Mesothelial cell of epicardium (in vitro differentiated cells): ENCODE data around the gene CTNNA1. TPM values are rescaled to one million over a fixed set of nuclear protein-coding genes. Genes with fewer than 3 reads are reported as not detected.

Source experiments
- DNase-seq, 2 experiments: peaks; one replicate each; pipeline ENCODE4 v3.0.0; 2021; ENCODE audit warnings: low spot score in 2 of 2; ENCODE audit not compliant: unreplicated experiment in 2 of 2
- H3K27ac Mint-ChIP-seq: 2 replicates; pipeline ENCODE4 v1.8.0; 2021; ENCODE audit warnings: mixed read lengths
- H3K27me3 Mint-ChIP-seq: 2 replicates; pipeline ENCODE4 v1.8.0; 2021; ENCODE audit warnings: low read depth, mixed read lengths
- H3K36me3 Mint-ChIP-seq: 2 replicates; pipeline ENCODE4 v1.8.0; 2021; ENCODE audit warnings: mixed read lengths
- H3K4me1 Mint-ChIP-seq: 2 replicates; pipeline ENCODE4 v1.8.0; 2021; ENCODE audit warnings: mixed read lengths
- H3K4me3 Mint-ChIP-seq: 2 replicates; pipeline ENCODE4 v1.8.0; 2021; ENCODE audit warnings: mild to moderate bottlenecking, moderate library complexity, mixed read lengths
- H3K9me3 Mint-ChIP-seq: 2 replicates; pipeline ENCODE4 v1.8.0; 2021; ENCODE audit warnings: mixed read lengths
- CTCF ChIP-seq: fragments of 200-600 bp; sonication (generic); IDR thresholded peaks from one replicate; pipeline ENCODE4 v1.5.0; 2021; ENCODE audit warnings: antibody characterized with exemption; ENCODE audit not compliant: unreplicated experiment
- total RNA-seq: library from RNA; stranded (reverse); gene quantifications from 3 replicates; pipeline ENCODE4 v1.2.1, GENCODE V29; 2021

Gene CTNNA1
- total RNA-seq, 1 donor from 2014 or later, result 427 TPM

GRCh38 chr5:138954257-138955012, 201.2 kb downstream of the CTNNA1 start:
- Mint-ChIP-seq H3K4me1 (peaks cover 46% of the 10 kb centered on the region), H3K9me3 (no peaks in the 10 kb centered on the region), H3K4me3 (no peak overlapping the region), H3K36me3 (peaks cover 6% of the 10 kb centered on the region), H3K27ac (peak overlapping the region; percentile 57), H3K27me3 (no peaks in the 10 kb centered on the region)
- no peak for DNase-seq
- TF ChIP-seq CTCF, result no peak

GRCh38 chr5:138955013-138955660, 201.9 kb downstream of the CTNNA1 start:
- DNase-seq, result no peak
- H3K36me3 Mint-ChIP-seq, result peaks cover 5% of the 10 kb centered on the region
- TF ChIP-seq CTCF, result no peak
- peaks cover 42% of the 10 kb centered on the region for H3K4me1 Mint-ChIP-seq
- no peaks in the 10 kb centered on the region for H3K27me3 Mint-ChIP-seq
- peak overlapping the region; percentile 36 for H3K27ac Mint-ChIP-seq
- H3K9me3 Mint-ChIP-seq, result no peaks in the 10 kb centered on the region
- H3K4me3 Mint-ChIP-seq, result no peak overlapping the region

GRCh38 chr5:138955671-138956295, 202.6 kb downstream of the CTNNA1 start:
- Mint-ChIP-seq H3K27ac (no peak overlapping the region), H3K9me3 (no peaks in the 10 kb centered on the region), H3K4me1 (peaks cover 40% of the 10 kb centered on the region), H3K4me3 (no peak overlapping the region), H3K27me3 (no peaks in the 10 kb centered on the region), H3K36me3 (peaks cover 3% of the 10 kb centered on the region)
- DNase-seq, result no peak
- no peak for TF ChIP-seq CTCF

GRCh38 chr5:138956801-138957200, 203.6 kb downstream of the CTNNA1 start:
- Mint-ChIP-seq H3K36me3 (no peaks in the 10 kb centered on the region), H3K27ac (no peak overlapping the region), H3K4me3 (no peak overlapping the region), H3K9me3 (no peaks in the 10 kb centered on the region), H3K27me3 (no peaks in the 10 kb centered on the region), H3K4me1 (peaks cover 48% of the 10 kb centered on the region)
- TF ChIP-seq CTCF, result no peak
- no peak for DNase-seq

- no peak for TF ChIP-seq CTCF
These were observed 207.0 kb downstream of the CTNNA1 start for GRCh38 chr5:138960145-138960692.

More at GRCh38 chr5:138960145-138960692, 207.0 kb downstream of the CTNNA1 start:
- no peaks in the 10 kb centered on the region for H3K36me3 Mint-ChIP-seq
- DNase-seq, result no peak
- no peak overlapping the region for H3K27ac Mint-ChIP-seq
- no peaks in the 10 kb centered on the region for H3K9me3 Mint-ChIP-seq
- H3K4me1 Mint-ChIP-seq, result peaks cover 48% of the 10 kb centered on the region
- no peak overlapping the region for H3K4me3 Mint-ChIP-seq
- no peaks in the 10 kb centered on the region for H3K27me3 Mint-ChIP-seq
